Measurements from ENCODE around the gene ADAT1.

GRCh38 chr16:75578212-75578611 is 44.9 kb downstream of the ADAT1 start:
- no peak for TF ChIP-seq CTCF (IDR thresholded peaks at IDR 0.05)
- TF ChIP-seq POLR2AphosphoS5 (IDR thresholded peaks at IDR 0.05) = no peak

All from gastroesophageal sphincter (tissue), 3 donors.